Liver (tissue), 9 donors: ENCODE measurements around the gene IRF4. TPM values are rescaled to one million over a fixed set of nuclear protein-coding genes. Genes with fewer than 3 reads are reported as not detected.

ENCODE experiments used
- DNase-seq: peaks from one replicate; pipeline ENCODE4 v3.0.0-alpha.2; 2017; ENCODE audit warnings: low spot score
- H3K27ac ChIP-seq, 2 donors: one replicate each; pipeline ENCODE4 v1.7.0; 2013; ENCODE audit warnings: inconsistent platforms in 2 of 2, low read length in 2 of 2, control low read depth in 1 of 2, low read depth in 1 of 2, mild to moderate bottlenecking in 1 of 2
- H3K27me3 ChIP-seq, 4 donors: one replicate each; pipeline versions ENCODE4 v1.6.1 to v1.7.0; 2013; ENCODE audit warnings: low read length in 3 of 4, inconsistent platforms in 1 of 4, mild to moderate bottlenecking in 1 of 4, moderate library complexity in 1 of 4; ENCODE audit not compliant: control insufficient read depth in 4 of 4, insufficient read depth in 4 of 4
- H3K36me3 ChIP-seq, 4 donors: one replicate each; pipeline versions ENCODE4 v1.6.1 to v1.7.0; 2013; ENCODE audit warnings: low read length in 3 of 4, mild to moderate bottlenecking in 3 of 4, low read depth in 1 of 4, moderate library complexity in 1 of 4; ENCODE audit not compliant: control insufficient read depth in 4 of 4, insufficient read depth in 3 of 4
- H3K4me1 ChIP-seq, 4 donors: one replicate each; pipeline versions ENCODE4 v1.6.1 to v1.7.0; 2013; ENCODE audit warnings: low read length in 3 of 4, mild to moderate bottlenecking in 3 of 4, moderate library complexity in 1 of 4; ENCODE audit not compliant: control insufficient read depth in 4 of 4, insufficient read depth in 4 of 4
- H3K4me3 ChIP-seq, 3 donors: one replicate each; pipeline versions ENCODE4 v1.6.1 to v1.7.0; 2013; ENCODE audit warnings: low read length in 3 of 3, control low read depth in 1 of 3, low read depth in 1 of 3, mild to moderate bottlenecking in 1 of 3
- H3K9ac ChIP-seq, 2 donors: one replicate each; pipeline ENCODE4 v1.7.0; 2013; ENCODE audit warnings: low read length in 2 of 2, mild to moderate bottlenecking in 2 of 2, moderate library complexity in 2 of 2, control low read depth in 1 of 2, low read depth in 1 of 2
- H3K9me3 ChIP-seq, 4 donors: one replicate each; pipeline versions ENCODE4 v1.6.1 to v1.7.0; 2013; ENCODE audit warnings: low read length in 3 of 4; ENCODE audit not compliant: control insufficient read depth in 4 of 4
- ATF3 ChIP-seq: IDR thresholded peaks from 2 replicates; pipeline ENCODE4 v1.6.1; 2016; ENCODE audit warnings: antibody characterized with exemption
- CTCF ChIP-seq: fragments of 150-350 bp; IDR thresholded peaks from 2 replicates; pipeline ENCODE4 v1.5.1; 2017; ENCODE audit warnings: improper control_type of control experiment, low read depth, low read length; ENCODE audit not compliant: missing input control
- EGR1 ChIP-seq, 2 donors: IDR thresholded peaks; 2 replicates each; pipeline ENCODE4 v1.6.1; 2016 to 2018; ENCODE audit warnings: antibody characterized with exemption in 2 of 2, low read depth in 2 of 2
- FOXA1 ChIP-seq: IDR thresholded peaks from 2 replicates; pipeline ENCODE4 v1.6.1; 2016; ENCODE audit warnings: antibody characterized with exemption
- HNF4A ChIP-seq, 2 donors: conservative IDR thresholded peaks; 2 replicates each; pipeline ENCODE4 v1.6.1; 2016; ENCODE audit warnings: antibody characterized with exemption in 2 of 2, mild to moderate bottlenecking in 2 of 2
- HNF4G ChIP-seq: IDR thresholded peaks from 2 replicates; pipeline ENCODE4 v1.6.1; 2016; ENCODE audit warnings: antibody characterized with exemption
- MAX ChIP-seq: IDR thresholded peaks from 2 replicates; pipeline ENCODE4 v1.6.1; 2016; ENCODE audit warnings: antibody characterized with exemption
- NR2F2 ChIP-seq: IDR thresholded peaks from 2 replicates; pipeline ENCODE4 v1.6.1; 2016; ENCODE audit warnings: antibody characterized with exemption
- RAD21 ChIP-seq, 2 donors: IDR thresholded peaks; 2 replicates each; pipeline ENCODE4 v1.6.1; 2016; ENCODE audit warnings: antibody characterized with exemption in 2 of 2, mild to moderate bottlenecking in 2 of 2
- REST ChIP-seq: IDR thresholded peaks from 2 replicates; pipeline ENCODE4 v1.6.1; 2016; ENCODE audit warnings: antibody characterized with exemption, mild to moderate bottlenecking
- SP1 ChIP-seq: IDR thresholded peaks from 2 replicates; pipeline ENCODE4 v1.6.1; 2018; ENCODE audit warnings: antibody characterized with exemption, mild to moderate bottlenecking
- TAF1 ChIP-seq: conservative IDR thresholded peaks from 2 replicates; pipeline ENCODE4 v1.6.1; 2016; ENCODE audit warnings: antibody characterized with exemption, mild to moderate bottlenecking
- YY1 ChIP-seq: IDR thresholded peaks from 2 replicates; pipeline ENCODE4 v1.6.1; 2016; ENCODE audit warnings: antibody characterized with exemption, mild to moderate bottlenecking
- WGBS: extraction: QIAGEN DNeasy Blood & Tissue Kit; methylation state at CpG from one replicate; pipeline ENCODE4 v1.1.7; 2013; 5-methylcytosine and 5-hydroxymethylcytosine counted together
- polyA plus RNA-seq, 2 donors: library from polyadenylated mRNA; stranded (reverse) in 1 of 2; unstranded in 1 of 2; fragments of 200-250 nt in 1 of 2; fragments of >200 nt in 1 of 2; fragmentation: Nextera tagmentation in 1 of 2; extraction: Ambion mirVana in 1 of 2; gene quantifications; one replicate each; pipeline versions ENCODE4 v1.2.1 to v1.2.3, GENCODE V29; 2013 to 2015
- total RNA-seq, 2 donors: library from RNA; depleted of rRNA; stranded (reverse); fragments of >200 nt; gene quantifications; one replicate each; pipeline ENCODE4 v1.2.3, GENCODE V29; 2014
- donor health status: healthy.
- donor health status: healthy.
- donor health status: healthy.
- donor health status: healthy.
- donor health status: healthy.

The IRF4 gene
- total and polyA plus RNA-seq, 4 donors: 0.68 to 1.6 (median 1.1) TPM

GRCh38 chr6:362924-363249, 28.7 kb upstream of the IRF4 start (continued):
- TF ChIP-seq REST: no peak
- no peak for TF ChIP-seq MAX
- TF ChIP-seq FOXA1: no peak

DNA sequence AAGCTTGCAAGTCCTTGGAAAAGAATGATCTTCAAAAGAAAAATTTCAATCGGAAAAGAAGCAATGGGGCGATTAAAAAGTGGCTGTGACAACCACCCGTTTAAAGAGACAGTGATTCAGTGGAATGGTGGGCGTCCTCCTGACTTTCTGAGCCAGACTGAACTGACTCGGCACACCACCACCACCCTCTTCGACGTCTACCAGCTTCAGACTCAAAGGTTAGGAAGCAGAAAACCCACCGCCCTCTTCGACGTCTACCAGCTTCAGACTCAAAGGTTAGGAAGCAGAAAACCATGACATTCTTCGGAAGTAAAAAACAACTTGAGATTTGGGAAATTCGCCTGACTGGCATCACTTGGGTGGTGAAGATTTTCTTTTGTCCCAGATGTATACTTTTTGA, 28.3 kb upstream of the IRF4 start:
- H3K27me3 ChIP-seq: no peaks in the 10 kb centered on the region

More for the DNA sequence above, 28.3 kb upstream of the IRF4 start:
- Histone ChIP-seq H3K4me1 (peaks cover 2 to 6% (median 5%) of the 10 kb centered on the region in 4 donors), H3K9me3 (peaks cover 0 to 12% (median 3%) of the 10 kb centered on the region in 4 donors), H3K4me3 (no peak overlapping the region), H3K9ac (no peak overlapping the region), H3K27ac (no peak overlapping the region), H3K36me3 (no peaks in the 10 kb centered on the region)
- WGBS: 89% methylated on average over 12 of the region's 12 CpGs
- DNase-seq: no peak
- TF ChIP-seq TAF1 (no peak), MAX (no peak), HNF4A (conservative IDR thresholded peaks at IDR 0.05) (no peak), EGR1 (IDR thresholded peaks at IDR 0.05; ENCODE audit: low read depth in 2 of 2) (no peak), SP1 (no peak), ATF3 (no peak), REST (no peak), NR2F2 (no peak), HNF4G (no peak), RAD21 (IDR thresholded peaks at IDR 0.05) (no peak), FOXA1 (no peak), YY1 (no peak), CTCF (no peak)
